HG02885 (cell line): ENCODE results near the gene SPEM1.

ENCODE experiments used
- ATAC-seq: cut with Tn5 transposase; IDR thresholded peaks from one replicate; pipeline ENCODE4 v1.9.1; 2021; ENCODE audit warnings: mild to moderate bottlenecking; ENCODE audit not compliant: unreplicated experiment, poor library complexity

Gene SPEM1, protein sequence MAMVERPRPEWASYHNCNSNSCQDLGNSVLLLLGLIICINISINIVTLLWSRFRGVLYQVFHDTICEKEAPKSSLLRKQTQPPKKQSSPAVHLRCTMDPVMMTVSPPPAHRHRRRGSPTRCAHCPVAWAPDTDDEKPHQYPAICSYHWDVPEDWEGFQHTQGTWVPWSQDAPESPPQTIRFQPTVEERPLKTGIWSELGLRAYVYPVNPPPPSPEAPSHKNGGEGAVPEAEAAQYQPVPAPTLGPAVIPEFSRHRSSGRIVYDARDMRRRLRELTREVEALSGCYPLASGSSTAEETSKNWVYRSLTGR

DNA sequence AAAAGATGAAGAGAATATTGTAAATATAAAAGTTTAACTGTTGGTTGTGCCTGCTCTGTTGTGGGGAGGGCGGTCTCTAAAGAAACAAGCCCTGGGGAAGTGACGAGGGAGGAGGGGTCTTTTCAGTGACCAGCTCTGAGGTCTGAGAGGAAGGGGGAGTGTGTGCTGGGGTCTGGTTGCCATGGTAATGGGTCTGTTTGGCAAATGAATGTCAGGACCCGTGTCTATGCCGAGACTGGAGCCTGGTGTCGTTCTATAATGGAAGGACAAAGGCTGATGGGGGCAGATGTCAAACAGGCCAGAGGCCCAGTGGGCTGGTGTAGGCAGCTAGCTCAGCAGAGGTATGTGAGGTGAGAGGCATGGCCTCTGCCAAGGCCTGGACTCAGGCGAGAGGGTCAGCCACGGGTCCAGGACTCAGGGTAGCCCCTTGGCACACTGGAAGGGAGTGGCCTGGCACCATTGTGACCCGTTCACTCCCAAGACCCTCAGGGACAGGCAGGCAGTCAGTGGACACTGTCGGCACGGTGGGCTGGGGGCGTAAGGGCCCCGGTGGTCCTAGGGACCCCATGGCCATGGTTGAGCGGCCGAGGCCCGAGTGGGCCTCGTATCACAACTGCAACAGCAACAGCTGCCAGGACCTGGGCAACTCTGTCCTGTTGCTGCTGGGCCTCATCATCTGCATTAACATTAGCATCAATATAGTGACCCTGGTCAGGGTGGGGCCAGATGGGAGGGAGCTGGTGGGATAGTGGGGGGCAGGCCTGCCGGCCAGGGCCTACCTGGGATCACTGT is at the start of gene SPEM1:
TSS of gene SPEM1 (plus strand) at position 506 of the 792 bp plus-strand sequence. CDS start at position 567, 61 bp downstream.
- ATAC-seq = no peak

DNA sequence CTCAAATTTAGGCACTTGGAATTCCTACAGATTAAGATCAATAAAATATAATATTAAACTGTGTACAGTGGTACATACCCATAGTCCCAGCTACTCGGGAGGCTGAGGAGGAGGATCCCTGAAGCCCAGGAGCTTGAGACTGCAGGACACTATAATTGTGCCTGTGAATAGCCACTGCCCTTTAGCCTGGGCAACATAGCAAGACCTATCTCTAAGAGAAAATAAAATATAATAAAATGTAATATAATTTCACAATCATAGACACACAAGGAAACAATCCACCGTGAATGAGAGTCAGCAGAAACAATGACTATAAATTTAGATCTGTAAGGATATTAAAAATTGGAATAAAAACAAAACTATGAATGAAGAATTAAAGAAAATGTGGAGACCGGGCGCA is 49.3 kb upstream of the SPEM1 start:
- ATAC-seq = no peak

DNA sequence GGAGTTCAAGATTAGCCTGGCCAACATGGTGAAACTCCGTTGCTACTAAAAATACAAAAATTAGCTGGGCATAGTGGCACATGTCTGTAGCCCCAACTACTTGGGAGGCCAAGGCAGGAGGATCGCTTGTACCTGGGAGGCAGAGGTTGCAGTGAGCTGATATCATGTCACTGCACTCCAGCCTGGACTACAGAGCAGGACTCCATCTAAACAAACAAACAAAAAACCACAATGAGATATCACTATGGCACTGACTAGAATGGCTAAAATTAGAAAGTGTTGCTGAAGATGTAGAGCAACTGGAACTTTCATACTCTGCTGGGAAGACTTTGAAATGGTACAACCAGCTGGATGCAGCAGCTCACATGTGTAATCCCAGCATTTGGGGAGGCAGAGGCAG is 45.8 kb upstream of the SPEM1 start:
- no peak for ATAC-seq

DNA sequence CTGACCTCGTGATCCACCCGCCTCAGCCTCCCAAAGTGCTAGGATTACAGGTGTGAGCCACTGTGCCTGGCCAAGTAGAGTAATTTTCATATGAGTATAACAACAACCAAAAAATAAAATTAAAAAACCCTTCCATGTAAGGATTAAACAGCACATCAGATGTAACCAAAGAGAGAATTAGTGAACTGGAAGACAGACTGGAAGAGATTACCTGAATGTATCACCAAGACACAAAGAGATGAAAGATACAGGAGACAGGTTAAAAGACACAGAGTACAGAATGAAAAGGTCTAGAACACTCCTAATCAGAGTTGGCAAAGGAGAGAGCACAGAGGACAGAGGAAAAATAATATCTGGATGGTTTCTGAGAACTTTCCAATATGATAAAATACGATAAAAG is 41.0 kb upstream of the SPEM1 start:
- ATAC-seq = no peak

DNA sequence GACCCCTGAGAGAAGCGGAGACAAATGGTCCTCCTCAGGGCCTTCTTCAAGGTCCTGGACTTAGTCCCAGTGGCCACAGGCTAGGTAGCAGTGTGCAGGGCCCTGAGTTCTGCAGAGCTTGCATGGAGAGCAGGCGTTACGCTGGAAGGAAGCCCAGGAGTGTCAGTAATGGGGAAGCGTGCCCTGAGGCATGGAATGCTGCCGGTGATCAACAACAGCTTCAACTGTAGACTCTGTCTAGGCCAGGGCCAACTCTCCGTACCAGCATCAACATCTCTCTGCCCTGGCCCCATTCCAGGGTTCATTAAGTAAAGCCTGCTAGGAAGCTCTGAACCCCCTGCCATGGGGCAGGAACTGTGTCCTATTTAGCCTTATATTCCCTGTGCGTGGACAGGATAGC is 39.8 kb upstream of the SPEM1 start:
- ATAC-seq = no peak

DNA sequence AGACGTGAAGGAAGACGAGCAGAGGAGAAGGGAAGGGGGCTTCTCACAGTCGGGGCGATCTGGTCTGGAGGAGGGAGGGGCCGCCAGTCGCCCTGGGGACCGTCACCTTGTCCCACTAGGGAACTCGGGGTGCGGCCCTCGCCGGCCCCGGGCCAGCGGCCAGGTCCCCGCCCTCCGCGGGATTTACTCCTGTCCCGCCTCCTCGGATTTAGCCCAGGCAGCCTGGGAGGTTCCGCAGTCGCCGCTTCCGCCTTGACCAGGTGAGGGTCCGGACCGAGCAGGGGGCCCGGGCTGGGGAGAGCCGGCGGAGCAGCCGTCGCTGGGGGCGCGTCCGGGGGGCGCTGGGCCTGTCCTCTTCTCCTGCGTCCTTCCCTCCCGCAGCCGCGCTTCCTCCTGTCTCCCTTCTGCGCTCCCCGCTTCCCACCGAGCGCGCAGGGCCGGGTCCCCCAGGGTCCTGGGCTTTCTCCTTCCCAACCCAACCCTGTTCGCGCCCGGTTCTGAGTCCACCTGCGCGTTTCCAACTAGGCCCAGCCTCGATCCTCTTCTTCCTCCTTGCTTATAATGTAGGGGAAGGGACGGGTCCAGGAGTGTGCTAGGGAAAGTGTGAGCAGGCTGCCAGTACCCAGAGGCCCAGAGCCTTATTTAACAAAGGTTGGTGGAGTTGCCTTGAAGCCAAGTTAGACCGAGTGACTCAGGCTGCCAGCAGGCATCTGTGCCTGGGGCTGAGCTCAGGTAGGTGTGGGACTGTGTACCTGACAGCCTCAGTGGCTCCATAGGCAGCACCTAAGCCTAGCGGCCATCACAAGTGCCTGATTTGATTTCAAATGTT is 39.1 kb upstream of the SPEM1 start, which contains the start of gene TNK1:
TSS of gene TNK1 (plus strand) at position 235 of the 829 bp plus-strand sequence. CDS start 1,838 bp downstream, outside the sequence.
- no peak for ATAC-seq

DNA sequence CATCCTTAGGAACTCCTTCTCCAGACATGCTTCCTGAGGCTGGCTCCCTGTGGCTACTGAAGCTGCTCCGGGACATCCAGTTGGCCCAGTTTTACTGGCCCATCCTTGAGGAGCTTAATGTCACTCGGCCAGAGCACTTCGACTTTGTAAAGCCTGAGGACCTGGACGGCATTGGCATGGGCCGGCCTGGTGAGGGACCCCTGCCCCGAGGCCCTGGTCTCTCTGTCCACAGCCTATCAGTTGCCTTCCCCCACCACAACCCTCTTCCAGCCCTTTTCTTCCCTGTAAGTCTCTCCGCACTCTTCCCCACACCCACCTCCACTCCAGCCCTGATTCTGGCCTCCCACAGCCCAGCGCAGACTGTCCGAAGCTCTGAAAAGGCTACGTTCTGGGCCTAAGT is 37.2 kb upstream of the SPEM1 start:
- ATAC-seq = no peak

DNA sequence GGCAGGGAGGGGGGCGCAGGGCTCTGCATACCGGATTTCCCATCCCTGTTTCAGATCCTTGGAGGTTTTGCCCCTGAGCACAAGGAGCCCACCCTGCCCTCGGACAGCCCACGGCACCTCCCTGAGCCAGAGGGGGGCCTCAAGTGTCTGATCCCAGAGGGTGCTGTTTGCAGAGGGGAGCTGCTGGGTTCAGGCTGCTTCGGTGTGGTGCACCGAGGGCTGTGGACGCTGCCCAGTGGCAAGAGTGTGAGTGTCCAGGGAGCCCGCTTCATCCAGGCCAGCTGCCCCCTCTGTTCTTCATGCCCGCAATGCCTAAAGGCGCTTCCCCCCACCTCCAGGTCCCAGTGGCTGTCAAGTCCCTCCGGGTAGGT is 36.8 kb upstream of the SPEM1 start:
- ATAC-seq = no peak

DNA sequence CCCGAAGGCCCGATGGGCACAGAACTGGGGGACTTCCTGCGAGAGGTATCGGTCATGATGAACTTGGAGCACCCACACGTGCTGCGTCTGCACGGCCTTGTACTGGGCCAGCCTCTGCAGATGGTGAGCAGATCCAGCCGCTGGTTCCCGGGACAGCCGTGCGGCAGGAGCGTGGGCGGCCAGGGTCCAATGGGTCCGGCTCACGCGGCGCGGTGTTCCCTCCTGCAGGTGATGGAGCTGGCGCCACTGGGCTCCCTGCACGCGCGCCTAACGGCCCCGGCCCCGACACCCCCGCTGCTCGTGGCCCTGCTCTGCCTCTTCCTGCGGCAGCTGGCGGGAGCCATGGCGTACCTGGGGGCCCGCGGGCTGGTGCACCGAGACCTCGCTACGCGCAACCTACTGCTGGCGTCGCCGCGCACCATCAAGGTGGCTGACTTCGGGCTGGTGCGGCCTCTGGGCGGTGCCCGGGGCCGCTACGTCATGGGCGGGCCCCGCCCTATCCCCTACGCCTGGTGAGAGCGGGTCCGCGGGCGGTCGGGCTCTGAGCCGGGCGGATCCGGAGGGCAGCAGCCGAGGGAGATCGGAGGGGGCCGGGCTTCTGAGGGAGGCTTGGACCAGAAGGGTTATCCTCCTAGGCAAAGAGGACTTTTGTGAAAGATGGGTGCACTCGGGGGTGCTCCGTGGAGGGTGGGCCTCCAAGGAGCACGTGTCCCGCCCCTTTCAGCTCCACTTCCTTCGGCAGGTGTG is 36.2 kb upstream of the SPEM1 start:
- ATAC-seq = peak; percentile 64

DNA sequence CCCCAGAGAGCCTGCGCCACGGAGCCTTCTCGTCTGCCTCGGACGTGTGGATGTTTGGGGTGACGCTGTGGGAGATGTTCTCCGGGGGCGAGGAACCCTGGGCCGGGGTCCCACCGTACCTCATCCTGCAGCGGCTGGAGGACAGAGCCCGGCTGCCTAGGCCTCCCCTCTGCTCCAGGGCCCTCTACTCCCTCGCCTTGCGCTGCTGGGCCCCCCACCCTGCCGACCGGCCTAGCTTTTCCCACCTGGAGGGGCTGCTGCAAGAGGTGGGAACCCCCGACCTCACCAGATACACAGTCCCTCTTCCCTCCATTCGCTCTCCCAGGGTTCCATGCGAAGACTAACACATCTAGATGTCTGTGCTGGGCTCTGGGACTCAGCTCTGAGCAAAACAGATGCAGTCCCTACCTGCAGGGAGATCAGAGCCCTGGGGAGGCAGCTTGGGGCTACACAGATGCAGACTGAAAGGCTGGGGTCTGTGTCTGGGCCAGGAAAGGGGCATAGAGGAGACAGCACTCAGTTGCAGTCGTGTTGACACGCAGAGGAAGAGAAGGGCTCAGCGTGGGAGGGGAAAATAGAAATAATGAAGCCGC is 35.5 kb upstream of the SPEM1 start:
- no peak for ATAC-seq

DNA sequence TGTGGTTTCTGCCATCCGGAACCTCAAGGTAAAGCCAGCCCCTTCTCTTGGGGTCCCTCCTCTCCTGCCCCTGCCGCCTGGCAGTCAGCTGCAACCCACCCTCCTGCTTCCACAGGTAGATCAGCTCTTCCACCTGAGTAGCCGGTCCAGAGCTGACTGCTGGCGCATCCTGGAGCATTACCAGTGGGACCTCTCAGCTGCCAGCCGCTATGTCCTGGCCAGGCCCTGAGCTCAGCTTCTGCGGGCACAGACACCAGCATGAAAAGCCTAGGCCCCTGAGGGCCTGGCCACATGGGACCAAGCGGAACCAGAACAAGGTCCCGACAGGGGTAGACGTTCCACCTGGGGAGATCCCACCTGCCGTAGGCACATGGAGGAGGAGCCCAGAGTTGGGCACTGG is 31.3 kb upstream of the SPEM1 start:
- ATAC-seq = no peak

DNA sequence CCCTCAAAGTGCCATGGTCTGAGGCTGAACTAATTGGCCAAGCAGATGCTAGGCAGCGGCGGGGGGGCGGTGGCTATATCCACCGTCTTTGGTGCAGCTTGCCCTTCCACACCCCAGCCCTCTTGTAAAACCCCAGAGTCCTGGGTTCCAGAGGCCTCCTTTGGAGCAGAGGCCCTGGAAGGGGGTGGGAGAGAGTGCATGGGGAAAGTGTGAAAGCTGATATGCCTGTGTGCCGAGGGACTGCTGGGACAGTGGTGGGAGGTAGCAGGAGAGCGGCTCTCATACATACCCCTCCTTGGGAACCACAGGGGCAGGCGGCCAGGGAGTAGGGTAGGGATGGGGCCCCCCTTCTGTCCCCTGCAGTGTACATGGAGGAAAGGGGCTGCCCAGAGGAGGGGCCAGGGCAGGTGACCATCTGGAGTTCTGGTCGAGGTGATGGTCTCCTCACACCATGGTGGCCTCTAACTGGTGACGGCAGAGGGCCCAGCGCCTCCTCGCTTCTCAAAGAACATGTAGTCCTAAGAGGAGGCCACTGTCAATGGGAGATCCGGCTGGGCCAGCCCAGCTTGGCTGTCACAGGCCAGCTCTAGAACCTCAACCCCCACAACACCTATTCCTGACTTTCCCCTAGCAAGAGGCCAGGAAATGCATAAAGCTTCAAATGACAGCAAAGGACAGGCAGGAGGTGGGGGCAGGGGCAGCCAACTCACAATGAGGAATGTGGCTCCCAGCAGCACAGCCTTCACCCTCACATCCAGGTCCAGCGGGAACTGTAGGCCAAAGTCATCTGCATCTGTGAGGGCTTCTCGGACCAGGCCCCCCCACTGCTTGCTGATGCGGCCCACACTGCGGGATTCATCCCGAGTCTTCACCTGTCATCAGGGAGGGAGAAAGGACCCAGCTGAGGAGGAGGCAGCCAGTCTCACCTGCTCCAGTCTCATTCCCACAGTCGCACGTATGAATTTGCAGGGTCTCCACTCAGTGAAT is 29.9 kb upstream of the SPEM1 start:
- no peak for ATAC-seq

DNA sequence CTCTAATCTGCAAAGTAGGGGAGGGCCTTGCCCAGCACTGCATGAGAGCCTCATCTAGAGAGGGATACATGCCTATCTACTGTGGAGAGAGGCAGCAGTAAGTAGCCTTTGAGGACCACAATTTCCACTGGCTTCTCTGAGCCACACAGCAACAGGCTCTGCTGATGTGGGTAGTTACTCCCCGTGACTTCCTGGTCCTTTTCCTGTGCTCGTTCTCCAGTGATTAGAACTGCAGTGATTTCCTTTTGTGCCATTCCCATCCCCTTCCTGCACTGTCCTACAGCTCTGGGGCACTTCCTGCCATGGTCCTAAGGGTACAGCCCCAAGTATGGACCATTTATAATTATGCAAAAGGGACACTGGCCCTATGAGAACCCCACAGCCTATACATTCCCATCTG is 28.8 kb upstream of the SPEM1 start:
- no peak for ATAC-seq

DNA sequence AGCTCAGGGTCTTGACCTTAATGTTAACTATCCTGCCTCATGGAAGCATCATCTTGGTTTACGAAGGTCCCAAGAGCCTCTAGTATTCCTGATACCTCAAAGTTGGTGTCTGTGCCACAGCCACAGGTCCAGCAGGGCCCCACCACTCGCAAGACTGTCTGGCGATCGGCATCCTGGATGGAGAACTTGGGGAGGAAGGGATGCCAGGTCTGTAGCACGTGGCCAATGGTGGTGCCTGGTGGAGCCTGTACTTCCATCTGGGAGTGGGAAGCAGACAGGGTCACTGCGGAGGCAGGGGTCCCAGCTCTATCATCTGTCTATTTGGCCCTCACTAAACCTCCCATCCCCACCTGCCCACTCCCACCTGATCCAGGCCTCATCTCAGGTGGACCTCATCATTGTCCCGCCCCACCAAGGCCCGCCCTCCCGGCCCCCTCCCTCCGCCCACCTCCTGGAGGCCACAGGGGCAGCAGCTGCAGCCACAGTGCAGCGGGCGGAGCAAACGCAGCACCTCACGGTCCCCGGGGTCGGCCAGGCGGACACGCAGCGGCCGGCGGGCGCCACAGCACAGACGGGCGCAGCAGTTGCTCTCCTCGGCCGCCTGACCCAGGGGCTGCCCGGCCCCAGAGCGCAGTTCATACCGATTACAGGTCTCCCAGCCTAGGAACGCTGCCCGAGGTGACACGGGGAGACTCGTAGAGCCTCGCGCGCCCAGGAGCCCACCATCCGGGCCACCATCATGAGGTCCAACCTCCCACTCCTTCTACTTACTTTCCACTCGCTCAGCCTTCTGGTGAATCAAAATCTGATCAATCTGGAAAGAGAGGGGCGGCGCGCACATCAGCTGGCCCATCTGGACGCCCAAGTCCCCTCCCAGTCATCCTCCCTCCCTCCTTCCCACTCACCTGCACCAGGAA is 27.2 kb upstream of the SPEM1 start:
- no peak for ATAC-seq

DNA sequence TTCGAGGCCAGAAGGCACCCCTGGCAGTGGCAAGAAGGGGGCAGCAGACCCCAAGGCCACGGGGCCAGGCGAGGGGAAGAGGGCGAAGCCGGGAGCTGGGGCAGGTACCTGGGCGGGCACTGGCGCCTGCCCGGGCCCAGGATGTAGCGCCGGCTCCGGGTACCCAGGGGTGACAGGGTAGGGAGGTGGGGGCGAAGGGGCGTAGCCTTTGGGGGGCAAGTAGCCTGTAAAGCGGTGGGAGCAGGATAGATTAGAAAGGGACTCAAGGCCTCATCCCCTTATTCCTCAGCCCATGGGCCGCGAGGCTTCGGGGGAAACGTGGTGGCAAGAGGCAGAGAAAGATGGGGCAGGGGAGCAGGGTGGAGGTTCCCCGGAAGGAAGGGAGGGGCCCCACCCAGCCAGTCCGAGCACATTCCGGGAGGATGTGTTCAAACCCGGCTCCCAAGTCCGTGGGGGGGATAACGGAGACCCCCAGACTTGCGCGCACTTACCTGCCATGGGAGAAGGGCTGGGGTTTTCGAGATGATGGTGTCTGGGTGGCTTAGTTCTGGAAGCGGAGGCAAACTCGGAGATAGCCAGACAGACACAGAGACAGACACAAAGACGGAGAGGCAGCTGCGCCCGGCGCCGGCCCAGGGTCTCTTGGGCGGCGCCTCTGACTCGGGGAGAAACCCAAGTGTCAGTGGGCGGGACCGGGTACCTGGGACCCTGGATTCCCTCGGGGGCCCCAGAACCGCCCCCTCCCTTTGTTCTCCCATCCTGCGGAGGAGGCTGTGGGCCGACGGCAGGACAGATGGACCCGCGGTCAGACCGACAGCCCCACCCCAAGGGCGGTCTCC is 26.3 kb upstream of the SPEM1 start:
- ATAC-seq = peak; percentile 58

DNA sequence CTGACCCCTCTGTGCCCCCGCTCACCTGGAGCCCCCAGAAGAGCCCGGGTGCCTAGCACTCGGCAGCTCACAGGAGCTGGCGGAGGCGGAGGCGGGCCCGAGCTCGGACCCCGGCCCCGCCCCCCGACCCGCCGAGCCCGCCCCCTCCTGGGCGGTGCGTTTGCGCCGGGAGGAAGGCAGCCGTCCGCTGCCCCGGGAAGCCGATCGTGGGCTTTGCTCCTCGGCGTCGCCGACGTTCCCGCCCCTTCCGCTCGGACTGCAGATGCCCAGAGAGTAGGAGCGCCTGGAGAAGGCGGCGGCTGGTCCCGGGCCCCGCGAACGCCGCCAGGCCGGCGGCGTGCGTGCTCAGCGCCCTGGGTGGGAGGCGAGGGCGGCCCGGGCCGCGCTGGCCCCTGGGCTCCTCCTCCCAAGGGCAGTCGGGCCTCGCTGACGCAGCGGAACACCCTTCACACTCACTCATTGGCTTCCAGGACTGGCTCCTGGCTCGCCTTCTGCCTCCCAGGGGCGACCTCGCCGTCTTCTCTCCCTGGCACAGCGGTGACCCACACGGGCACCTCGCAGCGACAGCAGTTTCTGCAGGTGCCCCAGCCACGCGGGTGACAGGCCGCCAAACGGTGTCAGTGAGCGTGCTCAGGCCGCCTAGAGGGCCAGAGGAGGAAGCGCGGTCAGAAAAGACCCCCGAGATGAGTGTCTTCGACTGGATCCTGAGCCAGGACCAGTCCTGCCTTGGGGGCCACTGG is 25.5 kb upstream of the SPEM1 start, which contains the start of gene PLSCR3:
TSS of gene PLSCR3 (minus strand) at position 74 of the 740 bp plus-strand sequence. CDS start 415 bp downstream, outside the sequence.
- ATAC-seq = peak; percentile 85
